ENCODE data around the gene CIBAR2.

The CIBAR2 gene

DNA sequence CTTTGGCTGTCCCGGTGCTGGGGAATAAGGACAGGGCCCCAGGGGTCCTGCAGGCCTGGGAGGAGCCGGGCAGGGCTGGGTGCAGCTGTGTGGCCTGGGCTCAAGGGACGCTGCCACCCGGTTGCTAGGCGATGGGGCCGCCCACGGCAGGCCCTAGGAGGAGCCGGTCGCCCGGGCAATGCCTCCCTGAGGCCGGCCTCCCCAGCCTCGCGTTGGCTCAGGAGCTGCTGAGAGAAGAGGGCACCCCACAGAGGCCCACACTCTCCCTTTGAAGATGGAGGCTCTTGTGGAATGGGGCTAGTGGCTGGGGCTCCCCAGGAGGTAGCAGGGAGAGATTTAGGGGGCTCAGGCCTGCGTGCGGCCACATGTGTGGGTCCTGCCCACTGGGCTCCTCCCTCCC, at the start of gene CIBAR2:
TSS of gene CIBAR2 (minus strand) at position 109 of the 400 bp plus-strand sequence. CDS start 120 bp downstream, outside the sequence.
- DNase-seq, result no peak

DNA sequence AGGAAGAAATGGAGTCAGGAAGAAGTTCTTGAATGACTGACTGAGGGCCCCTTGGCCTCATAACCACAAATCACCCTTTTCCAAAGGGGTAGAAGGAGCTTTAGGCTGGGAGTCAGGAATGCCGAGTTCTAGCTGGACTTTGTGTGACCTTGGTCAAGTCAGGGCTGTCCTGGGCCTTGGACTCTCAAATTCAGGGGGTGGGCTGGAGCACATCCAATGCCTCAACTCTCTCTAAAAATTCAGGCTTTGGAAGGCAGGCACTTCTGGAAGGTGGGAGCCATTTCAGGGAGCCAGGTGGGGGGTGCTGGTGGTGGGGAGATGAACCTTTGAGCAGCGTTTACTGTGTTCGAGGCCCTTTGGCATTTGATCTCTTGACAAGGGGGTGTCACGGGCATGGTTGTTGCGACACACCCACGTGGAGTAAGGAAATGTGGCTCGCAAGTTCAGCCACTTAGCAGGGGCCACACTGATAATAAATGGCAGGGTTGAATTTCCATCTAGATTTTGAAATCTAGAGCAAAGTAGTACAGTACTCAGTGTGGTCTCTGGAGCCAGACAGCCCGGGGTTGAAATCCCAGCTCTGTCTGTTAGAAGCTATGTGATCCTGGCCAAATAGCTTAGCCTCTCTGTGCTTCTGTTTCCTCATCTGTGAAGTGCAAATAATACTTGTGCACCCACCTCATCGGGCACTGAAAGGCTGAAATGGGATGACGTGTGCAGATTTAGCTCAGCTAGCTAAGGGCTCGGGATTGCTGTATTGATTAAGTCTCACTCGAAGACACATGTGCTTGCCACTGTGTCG, 47.1 kb upstream of the CIBAR2 start:
- DNase-seq, result no peak

- DNase-seq, result no peak
These were observed 46.5 kb upstream of the CIBAR2 start for GRCh38 chr16:85158743-85159178.

GRCh38 chr16:85157813-85158742, 45.8 kb upstream of the CIBAR2 start:
- DNase-seq, result peak; percentile 45 to 49

DNA sequence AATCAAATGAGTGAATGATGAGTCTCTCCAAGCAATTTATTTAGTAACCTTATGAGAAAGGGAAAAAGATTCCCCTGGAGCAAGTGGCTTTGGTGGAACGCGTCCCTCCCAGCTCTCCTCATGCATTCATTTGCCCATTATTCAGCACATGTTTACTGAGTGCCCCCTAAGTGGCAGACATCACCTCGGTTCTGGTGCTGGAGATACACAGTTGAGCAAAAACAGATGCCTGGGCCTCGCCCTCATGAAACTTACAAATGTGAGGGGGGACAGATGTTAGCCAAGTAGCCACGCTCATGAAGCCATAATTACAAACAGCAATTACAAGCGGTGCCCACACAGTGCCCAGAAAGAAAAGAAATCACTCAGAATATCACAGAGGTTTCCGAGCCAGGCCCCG, 45.1 kb upstream of the CIBAR2 start:
- DNase-seq, result no peak

DNA sequence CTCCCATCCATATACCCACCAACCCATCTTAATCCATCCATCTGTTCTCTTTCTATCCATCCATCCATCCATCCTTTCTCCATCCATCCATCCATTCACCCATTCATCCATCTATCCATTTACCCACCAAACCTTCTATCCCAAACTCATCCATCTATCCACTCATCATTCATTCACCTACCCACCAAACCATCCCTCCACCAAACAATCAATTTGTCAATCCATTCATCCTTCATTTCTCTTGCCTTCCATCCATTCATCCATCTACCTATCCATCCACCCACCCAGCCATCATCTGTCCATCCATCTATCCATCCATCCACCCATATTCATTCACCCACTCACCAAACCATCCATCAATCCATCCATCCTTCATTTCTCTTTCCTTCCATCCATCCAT, 44.6 kb upstream of the CIBAR2 start:
- no peak for DNase-seq

GRCh38 chr16:85156440-85156839, 44.2 kb upstream of the CIBAR2 start:
- DNase-seq, result no peak

DNA sequence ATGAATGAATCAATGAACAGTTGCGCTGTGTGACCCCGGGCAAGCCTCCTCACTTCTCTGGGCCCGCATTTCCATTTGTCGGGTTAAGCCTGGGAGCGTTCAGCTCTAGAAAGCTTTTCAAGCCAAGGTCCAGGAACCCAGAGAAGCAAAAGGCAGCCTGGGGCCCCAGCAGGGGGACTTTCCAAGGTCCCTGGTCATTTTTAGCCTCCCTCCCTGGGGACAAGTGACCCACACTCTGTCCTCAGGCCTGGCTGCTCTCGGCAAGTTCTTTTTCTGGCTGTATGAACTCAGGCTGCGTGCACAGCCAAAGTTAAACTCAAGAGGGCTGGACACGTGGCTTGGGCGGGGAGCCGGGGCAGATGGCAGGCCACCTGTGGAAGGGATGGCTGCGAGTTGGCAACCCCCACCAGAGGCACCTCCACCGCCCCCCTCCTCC, 41.4 kb upstream of the CIBAR2 start:
- no peak for DNase-seq

- DNase-seq, result no peak
These were observed 40.8 kb upstream of the CIBAR2 start for GRCh38 chr16:85153046-85153445.

DNA sequence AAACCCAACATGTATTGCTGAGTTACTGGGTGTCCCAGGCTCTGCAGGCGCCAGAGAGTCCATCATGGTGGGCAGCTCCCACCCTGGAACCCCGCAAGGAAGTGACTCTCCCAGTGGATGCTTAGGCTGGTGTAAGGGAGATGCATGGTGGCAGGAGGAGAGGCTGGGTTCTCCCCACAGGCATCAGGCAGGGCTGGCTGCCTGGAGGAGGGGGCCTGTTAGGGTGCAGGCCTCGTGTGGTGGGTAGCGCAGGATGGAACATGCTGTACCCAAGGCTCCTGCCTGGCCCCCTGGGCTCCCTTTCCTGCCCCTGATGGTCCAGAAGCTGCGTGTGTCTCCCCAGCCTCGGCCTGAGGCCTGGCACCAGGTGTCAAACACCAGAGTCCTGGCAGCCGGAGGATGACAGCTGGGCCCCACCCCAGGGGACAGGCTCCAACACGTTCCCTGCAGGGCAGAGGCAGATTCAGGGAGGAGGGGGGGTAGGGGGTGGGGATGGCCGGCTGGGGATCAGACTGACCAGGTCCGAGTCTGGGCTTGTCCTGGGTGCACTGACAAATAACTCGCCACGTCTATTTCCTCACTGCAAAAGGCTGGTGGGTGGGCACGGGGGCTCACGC, 40.2 kb upstream of the CIBAR2 start:
- no peak for DNase-seq

DNA sequence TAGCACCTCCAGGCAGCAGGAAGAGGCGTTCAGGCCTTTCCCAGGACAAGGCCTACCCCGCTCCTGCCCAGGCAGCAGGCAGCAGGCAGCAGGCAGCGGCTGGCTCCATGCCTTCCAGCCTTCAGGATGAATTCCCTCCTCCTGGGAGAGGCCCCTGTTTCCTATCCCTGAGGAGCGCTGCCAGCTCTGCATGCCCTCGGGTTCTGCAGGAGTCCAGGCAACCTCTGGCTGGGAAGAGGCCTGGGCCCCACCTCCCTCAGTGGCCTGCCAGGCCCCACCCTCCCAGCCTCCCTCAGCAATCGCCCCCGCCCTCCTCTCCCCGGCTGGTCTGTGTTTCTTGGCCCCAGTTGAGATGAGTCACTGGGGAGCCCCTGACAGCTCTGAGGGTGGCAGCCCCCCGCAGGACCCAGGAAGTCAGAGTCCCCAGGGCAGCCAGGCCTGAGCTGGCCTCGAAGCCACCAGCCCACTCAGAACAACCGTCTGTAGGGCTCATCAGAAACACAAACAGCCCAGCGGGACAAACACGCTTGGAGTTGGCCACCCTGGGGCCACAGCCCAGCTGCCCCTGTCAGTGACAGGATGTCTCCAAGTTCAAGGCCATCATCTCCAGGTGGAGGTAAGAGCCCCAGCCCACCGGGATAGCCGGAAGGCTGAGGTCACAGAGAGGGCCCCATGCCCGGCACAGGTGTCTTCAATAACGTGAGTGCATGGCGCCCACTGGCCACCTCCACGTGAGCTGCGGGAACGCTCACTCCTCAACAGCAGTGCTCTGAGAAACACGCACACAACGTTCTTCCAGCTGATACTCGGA, 39.5 kb upstream of the CIBAR2 start:
- DNase-seq, result no peak

- DNase-seq, result no peak
These were observed 38.9 kb upstream of the CIBAR2 start for GRCh38 chr16:85151079-85151602.

- DNase-seq, result no peak
These were observed 38.2 kb upstream of the CIBAR2 start for GRCh38 chr16:85150331-85150940.

GRCh38 chr16:85149776-85150175, 37.5 kb upstream of the CIBAR2 start:
- DNase-seq, result no peak

- DNase-seq, result no peak
These were observed 36.7 kb upstream of the CIBAR2 start for GRCh38 chr16:85148931-85149330.

DNA sequence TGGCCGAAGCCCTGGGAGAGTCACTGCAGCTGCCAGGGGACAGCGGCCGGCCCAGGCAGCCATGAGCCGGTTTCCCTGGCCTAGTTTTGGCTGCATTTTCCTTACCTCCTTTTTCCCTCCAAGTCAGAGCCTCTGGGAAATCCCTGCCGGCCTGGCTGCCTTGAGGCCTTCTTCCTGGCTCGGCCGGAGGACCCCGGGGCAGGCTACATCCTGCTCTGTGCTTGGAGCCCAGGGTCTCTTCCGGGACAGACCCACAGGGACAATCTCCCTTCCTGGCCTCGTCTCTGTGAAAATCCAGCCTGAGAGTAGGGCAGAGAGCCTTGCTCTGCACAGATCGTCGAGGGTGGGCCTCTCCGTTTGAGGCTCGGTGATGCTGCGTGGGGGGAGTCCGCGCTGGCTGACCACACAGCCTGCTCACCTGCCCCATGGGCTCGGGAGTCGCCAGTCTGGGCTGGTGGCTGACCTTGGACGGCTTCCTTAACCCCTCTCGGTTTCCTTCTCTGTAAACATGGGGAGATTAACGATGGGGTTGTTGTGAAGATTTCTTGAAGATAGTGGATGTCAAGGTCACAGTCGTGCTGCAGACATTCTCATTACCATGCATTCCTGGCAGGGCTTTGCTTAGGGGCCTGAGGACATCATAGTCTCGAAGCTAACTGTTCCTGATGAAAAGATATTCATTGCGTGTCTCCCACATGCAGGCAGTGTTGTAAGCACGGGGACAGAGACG, 34.8 kb upstream of the CIBAR2 start:
- DNase-seq, result no peak

- no peak for DNase-seq
These were observed 34.2 kb upstream of the CIBAR2 start for GRCh38 chr16:85146532-85146797.

GRCh38 chr16:85145734-85146531, 33.7 kb upstream of the CIBAR2 start:
- no peak for DNase-seq

GRCh38 chr16:85145188-85145587, 32.9 kb upstream of the CIBAR2 start:
- no peak for DNase-seq

Data from activated T-cell treated with anti-CD3 and anti-CD28 coated beads, Interleukin-2, amount 50 U/mL, for 48 hours (primary cell).